ENCODE measurements around the gene KCNH6. TPM values are rescaled to one million over a fixed set of nuclear protein-coding genes. Genes with fewer than 3 reads are reported as not detected.

The KCNH6 gene
- total RNA-seq, 2 experiments from 2014 or later: not detected

DNA sequence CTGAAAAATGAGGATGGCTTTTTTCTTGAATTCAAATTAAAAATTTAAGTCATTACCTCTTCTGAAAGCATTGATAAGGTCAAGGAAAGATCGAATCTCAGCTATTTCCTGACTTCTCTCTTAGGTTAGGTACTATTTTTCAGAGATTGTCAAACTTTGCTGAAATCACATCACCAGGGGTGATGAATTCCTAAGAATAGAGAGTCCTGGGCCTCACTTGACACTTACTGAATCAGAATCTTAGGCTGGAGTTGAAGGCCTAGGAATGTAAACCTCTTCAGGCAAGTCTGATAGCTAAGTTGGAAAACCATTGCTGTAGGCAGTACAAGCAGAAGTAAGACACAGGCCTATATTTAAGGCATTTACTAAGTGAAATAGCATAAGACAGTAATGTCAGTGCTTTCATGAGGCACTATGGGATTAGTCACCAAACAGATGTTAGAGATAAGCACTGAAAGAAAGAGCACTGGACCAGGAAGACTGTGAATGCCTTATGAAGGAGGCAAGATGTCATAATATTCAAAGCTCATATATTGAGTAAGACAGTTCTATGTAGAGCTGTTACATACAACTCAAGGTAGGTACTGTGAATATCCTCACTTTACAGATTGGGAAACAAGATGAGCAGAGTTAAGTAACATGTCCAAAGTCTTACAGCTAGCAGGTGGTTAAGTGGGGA, 48.6 kb downstream of the KCNH6 start:
- Mint-ChIP-seq H3K4me3 (no peak overlapping the region), H3K36me3 (ENCODE audit: low read depth) (peaks cover 6% of the 10 kb centered on the region), H3K27me3 (no peaks in the 10 kb centered on the region), H3K9me3 (ENCODE audit: low read depth) (no peaks in the 10 kb centered on the region), H3K27ac (peak overlapping the region; percentile 1), H3K4me1 (peaks cover 32% of the 10 kb centered on the region)
- intact Hi-C loops (cut with DNase I, micrococcal nuclease): no loop called here
- ATAC-seq (peak; percentile 86), DNase-seq (no peak)
- ChIA-PET POLR2A (no interaction called here), CTCF (interaction anchor here (0.5 to 1.2 kb wide), 2 partner anchors 40 to 90 kb away, joined by 3 to 4 read pairs; no protein-coding TSS in a partner anchor)

DNA sequence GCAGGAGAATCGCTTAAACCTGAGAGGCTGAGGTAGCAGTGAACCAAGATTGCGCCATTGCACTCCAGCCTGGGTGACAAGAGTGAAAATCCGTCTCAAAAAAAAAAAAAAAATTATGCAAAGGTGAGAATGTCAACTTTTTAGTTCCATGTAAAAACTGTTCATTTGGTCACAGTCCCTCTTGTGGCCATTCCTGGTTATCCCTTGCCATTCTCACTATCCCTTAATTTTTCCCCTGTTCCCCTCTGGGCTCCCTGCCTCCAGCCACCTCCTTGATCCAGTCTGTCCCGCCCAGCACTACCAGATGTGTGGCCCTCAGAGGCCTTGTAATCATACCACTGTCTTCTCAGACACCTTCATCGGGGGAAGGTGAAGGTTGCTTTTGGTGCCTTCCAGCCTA, 50.5 kb downstream of the KCNH6 start:
- H3K36me3 Mint-ChIP-seq (ENCODE audit: low read depth): peaks cover 6% of the 10 kb centered on the region
- ChIA-PET POLR2A (no interaction called here), CTCF (no interaction called here)
- no peaks in the 10 kb centered on the region for H3K27me3 Mint-ChIP-seq
- H3K27ac Mint-ChIP-seq: no peak overlapping the region
- H3K4me3 Mint-ChIP-seq: no peak overlapping the region
- no peaks in the 10 kb centered on the region for H3K9me3 Mint-ChIP-seq (ENCODE audit: low read depth)
- H3K4me1 Mint-ChIP-seq: peaks cover 27% of the 10 kb centered on the region
- ATAC-seq (no peak), DNase-seq (no peak)
- intact Hi-C loops (cut with DNase I, micrococcal nuclease): no loop called here

DNA sequence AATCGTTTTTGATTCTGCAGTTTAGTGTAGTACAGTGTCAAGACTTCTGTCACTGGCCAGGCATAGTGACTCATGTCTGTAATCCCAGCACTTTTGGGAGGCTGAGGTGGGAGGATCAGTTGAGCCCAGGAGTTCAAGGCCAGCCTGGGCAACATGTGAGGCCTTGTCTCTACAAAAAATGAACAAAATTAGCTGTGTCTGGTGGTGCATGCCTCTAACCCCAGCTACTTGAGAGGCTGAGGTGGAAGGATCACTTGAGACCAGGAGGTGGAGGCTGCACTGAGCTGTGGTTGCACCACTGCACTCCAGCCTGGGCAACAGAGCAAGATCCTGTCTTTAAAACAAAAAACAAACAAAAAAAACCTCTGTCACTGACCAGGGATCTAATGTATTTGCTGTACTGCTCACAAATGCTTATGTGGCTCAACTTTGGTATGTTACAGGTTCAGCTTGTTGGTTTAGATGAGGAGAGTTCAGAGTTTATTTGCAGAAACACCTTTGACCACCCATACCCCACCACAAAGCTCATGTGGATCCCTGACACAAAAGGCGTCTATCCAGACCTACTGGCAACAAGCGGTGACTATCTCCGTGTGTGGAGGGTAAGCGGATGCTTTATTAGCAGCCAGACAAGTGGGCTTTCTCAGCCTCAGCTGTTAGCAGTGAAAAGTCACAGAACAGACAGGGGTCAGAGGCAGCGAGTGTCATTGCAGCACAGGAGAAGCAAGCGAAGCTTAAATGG, 55.0 kb downstream of the KCNH6 start:
- Mint-ChIP-seq H3K9me3 (ENCODE audit: low read depth) (no peaks in the 10 kb centered on the region), H3K36me3 (ENCODE audit: low read depth) (peaks cover 11% of the 10 kb centered on the region), H3K4me1 (peaks cover 5% of the 10 kb centered on the region), H3K4me3 (no peak overlapping the region), H3K27ac (no peak overlapping the region), H3K27me3 (no peaks in the 10 kb centered on the region)
- POLR2A ChIA-PET: no interaction called here
- ATAC-seq (no peak), DNase-seq (no peak)
- intact Hi-C loops (cut with DNase I, micrococcal nuclease): no loop called here
- CTCF ChIA-PET: interaction anchor here (1.1 kb wide), 1 partner anchor 33 kb away, joined by 5 read pairs; no protein-coding TSS in a partner anchor

DNA sequence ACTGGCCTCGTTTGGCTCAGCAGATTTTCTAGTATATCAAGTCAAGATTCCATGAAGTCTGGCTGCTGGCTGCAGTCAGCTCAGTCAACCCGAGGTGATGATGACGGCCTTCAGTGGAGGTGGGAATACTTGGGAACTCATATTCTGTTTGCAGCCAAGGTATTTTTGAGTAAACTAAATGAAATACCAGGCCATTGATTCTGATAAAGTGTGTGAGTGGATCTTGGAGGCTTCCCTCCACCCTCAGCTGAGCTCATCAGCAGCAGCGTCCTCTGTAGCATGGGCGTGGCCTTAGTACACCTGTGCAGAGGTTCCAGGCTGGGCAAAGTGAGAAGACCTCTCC, 55.6 kb downstream of the KCNH6 start:
- no peak overlapping the region for H3K27ac Mint-ChIP-seq
- intact Hi-C loops (cut with DNase I, micrococcal nuclease): no loop called here
- DNase-seq (no peak), ATAC-seq (no peak)
- ChIA-PET CTCF (interaction anchor here (0.9 to 1.1 kb wide), 2 partner anchors 33 kb away, joined by 3 to 5 read pairs; no protein-coding TSS in a partner anchor), POLR2A (no interaction called here)
- H3K4me1 Mint-ChIP-seq: peaks cover 4% of the 10 kb centered on the region
- H3K36me3 Mint-ChIP-seq (ENCODE audit: low read depth): peaks cover 10% of the 10 kb centered on the region
- no peaks in the 10 kb centered on the region for H3K27me3 Mint-ChIP-seq
- no peaks in the 10 kb centered on the region for H3K9me3 Mint-ChIP-seq (ENCODE audit: low read depth)
- no peak overlapping the region for H3K4me3 Mint-ChIP-seq

GRCh38 chr17:63579633-63580032, 56.5 kb downstream of the KCNH6 start:
- intact Hi-C loops (cut with DNase I, micrococcal nuclease): no loop called here
- Mint-ChIP-seq H3K9me3 (ENCODE audit: low read depth) (no peaks in the 10 kb centered on the region), H3K4me1 (peaks cover under 1% of the 10 kb centered on the region), H3K27ac (no peak overlapping the region), H3K4me3 (no peak overlapping the region), H3K27me3 (no peaks in the 10 kb centered on the region), H3K36me3 (ENCODE audit: low read depth) (peaks cover 7% of the 10 kb centered on the region)
- DNase-seq (no peak), ATAC-seq (no peak)
- ChIA-PET POLR2A (interaction anchor here (0.7 kb wide), 1 partner anchor 33 kb away, joined by 3 read pairs; no protein-coding TSS in a partner anchor), CTCF (interaction anchor here (0.9 to 1.5 kb wide), 2 partner anchors 14 to 32 kb away, joined by 3 to 4 read pairs; no protein-coding TSS in a partner anchor)

DNA sequence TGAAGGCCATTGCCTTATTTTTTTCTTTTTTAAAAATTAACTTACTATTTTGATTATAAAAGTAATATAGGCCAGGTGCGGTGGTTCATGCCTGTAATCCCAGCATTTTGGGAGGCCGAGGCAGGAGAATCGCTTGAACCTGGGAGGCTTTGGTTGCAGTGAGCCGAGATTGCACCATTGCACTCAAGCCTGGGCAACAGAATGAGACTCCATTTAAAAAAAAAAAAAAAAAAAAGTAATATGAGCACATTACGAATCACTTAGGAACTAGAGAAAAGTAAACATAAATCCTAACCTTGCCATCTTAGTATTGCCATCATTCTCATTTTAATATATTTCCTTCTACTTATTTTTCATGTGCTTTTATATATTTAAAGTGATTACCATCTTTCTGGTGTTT, 64.6 kb downstream of the KCNH6 start:
- H3K9me3 Mint-ChIP-seq (ENCODE audit: low read depth): no peaks in the 10 kb centered on the region
- ChIA-PET POLR2A (no interaction called here), CTCF (interaction anchor here (0.8 to 1.3 kb wide), 2 partner anchors 24 to 162 kb away, joined by 3 to 6 read pairs; no protein-coding TSS in a partner anchor)
- H3K36me3 Mint-ChIP-seq (ENCODE audit: low read depth): peaks cover 34% of the 10 kb centered on the region
- ATAC-seq: no peak
- H3K27me3 Mint-ChIP-seq: no peaks in the 10 kb centered on the region
- intact Hi-C loops (cut with DNase I, micrococcal nuclease): no loop called here
- no peak overlapping the region for H3K27ac Mint-ChIP-seq
- H3K4me1 Mint-ChIP-seq: peaks cover 12% of the 10 kb centered on the region
- DNase-seq: peak; percentile 0
- no peak overlapping the region for H3K4me3 Mint-ChIP-seq

DNA sequence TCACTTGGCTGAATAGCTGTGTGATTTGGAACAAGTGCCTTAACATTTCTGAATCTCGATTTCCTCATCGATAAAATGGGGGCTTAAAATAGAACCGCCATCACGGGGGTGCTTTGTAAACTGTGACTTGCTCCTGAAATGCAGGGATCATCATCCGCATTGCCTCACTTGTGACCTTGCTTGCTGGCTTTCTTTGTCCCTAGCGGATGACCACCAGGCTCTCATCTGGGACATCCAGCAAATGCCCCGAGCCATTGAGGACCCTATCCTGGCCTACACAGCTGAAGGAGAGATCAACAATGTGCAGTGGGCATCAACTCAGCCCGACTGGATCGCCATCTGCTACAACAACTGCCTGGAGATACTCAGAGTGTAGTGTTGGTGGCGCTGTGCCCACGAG, 65.6 kb downstream of the KCNH6 start:
- Mint-ChIP-seq H3K27me3 (no peaks in the 10 kb centered on the region), H3K27ac (no peak overlapping the region), H3K4me1 (peaks cover 12% of the 10 kb centered on the region), H3K4me3 (no peak overlapping the region), H3K9me3 (ENCODE audit: low read depth) (no peaks in the 10 kb centered on the region), H3K36me3 (ENCODE audit: low read depth) (peaks cover 34% of the 10 kb centered on the region)
- POLR2A ChIA-PET: no interaction called here
- CTCF ChIA-PET: no interaction called here
- ATAC-seq: no peak
- intact Hi-C loops (cut with DNase I, micrococcal nuclease): no loop called here
- DNase-seq: no peak

DNA sequence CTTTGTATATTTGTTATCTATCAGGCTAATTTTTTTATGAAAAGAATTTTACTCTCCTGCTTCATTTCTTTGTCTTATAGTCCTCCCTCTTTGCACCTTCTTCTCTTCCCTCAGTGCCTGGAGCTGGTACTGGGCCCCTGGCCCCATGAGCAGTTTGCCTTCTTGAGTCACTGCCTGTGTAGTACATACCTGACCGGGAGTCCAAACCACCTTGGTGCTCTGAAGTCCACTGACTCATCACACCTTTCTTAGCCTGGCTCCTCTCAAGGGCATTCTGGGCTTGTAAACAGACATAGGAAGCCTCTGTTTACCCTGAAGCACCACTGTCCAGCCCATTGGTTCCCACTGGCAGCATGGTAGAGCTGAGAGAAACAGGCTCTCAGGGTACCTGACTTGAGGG, 66.5 kb downstream of the KCNH6 start:
- ChIA-PET CTCF (no interaction called here), POLR2A (no interaction called here)
- Mint-ChIP-seq H3K9me3 (ENCODE audit: low read depth) (no peaks in the 10 kb centered on the region), H3K27ac (no peak overlapping the region), H3K4me3 (no peak overlapping the region), H3K36me3 (ENCODE audit: low read depth) (peaks cover 34% of the 10 kb centered on the region), H3K27me3 (no peaks in the 10 kb centered on the region), H3K4me1 (peaks cover 11% of the 10 kb centered on the region)
- intact Hi-C loops (cut with DNase I, micrococcal nuclease): no loop called here
- DNase-seq (no peak), ATAC-seq (no peak)

DNA sequence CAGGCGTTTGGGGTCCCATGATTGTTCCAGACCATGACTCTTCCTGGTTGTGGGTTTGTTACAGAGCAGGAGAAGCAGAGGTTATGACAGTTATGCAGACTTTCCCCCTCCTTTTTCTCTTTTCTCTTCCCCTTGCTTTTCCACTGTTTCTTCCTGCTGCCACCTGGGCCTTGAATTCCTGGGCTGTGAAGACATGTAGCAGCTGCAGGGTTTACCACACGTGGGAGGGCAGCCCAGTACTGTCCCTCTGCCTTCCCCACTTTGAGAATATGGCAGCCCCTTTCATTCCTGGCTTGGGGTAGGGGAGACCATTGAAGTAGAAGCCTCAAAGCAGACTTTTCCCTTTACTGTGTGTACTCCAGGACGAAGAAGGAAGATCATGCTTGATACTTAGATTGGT, 69.6 kb downstream of the KCNH6 start:
- ATAC-seq (no peak), DNase-seq (no peak)
- intact Hi-C loops (cut with DNase I, micrococcal nuclease): no loop called here
- Mint-ChIP-seq H3K4me3 (no peak overlapping the region), H3K4me1 (peaks cover 9% of the 10 kb centered on the region), H3K27ac (no peak overlapping the region), H3K36me3 (ENCODE audit: low read depth) (peaks cover 25% of the 10 kb centered on the region), H3K27me3 (no peaks in the 10 kb centered on the region), H3K9me3 (ENCODE audit: low read depth) (no peaks in the 10 kb centered on the region)
- CTCF ChIA-PET: interaction anchor here (1.2 to 2.5 kb wide), 2 partner anchors 12 to 19 kb away, joined by 7 to 11 read pairs; no protein-coding TSS in a partner anchor
- POLR2A ChIA-PET: no interaction called here

DNA sequence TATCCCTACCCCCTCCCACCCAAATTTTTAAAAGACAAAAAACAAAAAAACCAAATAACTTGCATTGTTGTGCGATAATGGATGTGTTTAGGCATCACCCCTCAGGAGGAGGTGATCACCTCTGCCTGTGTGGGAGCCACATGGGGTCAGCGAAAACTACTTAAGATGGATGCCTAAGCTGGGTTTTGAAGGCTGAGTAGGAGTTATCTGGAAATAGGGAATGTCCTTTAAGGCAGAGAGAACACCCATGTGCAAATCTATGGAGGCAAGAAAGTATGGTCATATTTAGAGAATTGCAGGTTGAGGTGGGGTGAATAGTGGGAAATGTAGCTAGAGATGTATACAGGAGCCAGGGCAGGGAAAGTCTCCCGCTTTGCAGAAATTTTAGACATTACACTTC, 72.0 kb downstream of the KCNH6 start:
- Mint-ChIP-seq H3K4me3 (no peak overlapping the region), H3K9me3 (ENCODE audit: low read depth) (no peaks in the 10 kb centered on the region), H3K36me3 (ENCODE audit: low read depth) (peaks cover 12% of the 10 kb centered on the region), H3K27ac (no peak overlapping the region), H3K4me1 (peaks cover 21% of the 10 kb centered on the region), H3K27me3 (no peaks in the 10 kb centered on the region)
- ATAC-seq (no peak), DNase-seq (no peak)
- POLR2A ChIA-PET: interaction anchor here (0.7 kb wide), 1 partner anchor 389 kb away, joined by 4 read pairs; no protein-coding TSS in a partner anchor
- intact Hi-C loops (cut with DNase I, micrococcal nuclease): no loop called here
- CTCF ChIA-PET: no interaction called here
